GM18867 (cell line): ENCODE measurements around the gene ST6GAL1.
"Not testable (repeated sequence)": the region's sequence is repeated elsewhere in the genome, so short reads cannot be mapped to it uniquely, and the experiment has no call there.

Source experiments
- ATAC-seq: cut with Tn5 transposase; IDR thresholded peaks from one replicate; pipeline ENCODE4 v1.9.1; 2021; ENCODE audit warnings: mild to moderate bottlenecking, moderate library complexity; ENCODE audit not compliant: unreplicated experiment

The ST6GAL1 gene

DNA sequence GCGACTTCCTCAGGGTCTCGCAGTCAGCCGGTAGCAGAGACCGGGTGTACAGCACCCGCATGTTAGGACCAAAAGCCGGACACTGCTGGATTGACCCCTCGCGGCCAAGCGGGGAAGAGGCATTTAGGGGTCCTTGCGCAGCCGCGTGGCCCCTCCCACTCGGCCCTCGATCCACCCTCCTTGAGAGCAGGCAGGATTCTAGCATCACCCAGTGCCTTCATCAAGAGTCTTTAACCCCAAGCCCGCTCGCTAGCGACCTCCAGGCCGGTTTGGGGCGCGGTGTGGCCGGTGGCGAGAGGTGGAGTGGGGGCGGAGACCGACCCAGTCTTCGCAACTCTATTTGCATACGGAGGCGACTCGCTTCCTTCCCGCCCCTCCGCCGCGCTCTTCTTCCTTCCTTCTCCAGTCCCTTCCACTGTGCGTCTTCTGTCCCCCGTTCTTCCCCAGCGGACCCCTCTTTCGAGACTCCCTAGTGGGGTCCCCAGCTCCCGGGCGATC, at the start of gene ST6GAL1:
TSS of gene ST6GAL1 (plus strand) at position 384 of the 498 bp plus-strand sequence. CDS start 112,178 bp downstream, outside the sequence.
- peak; percentile 69 for ATAC-seq

DNA sequence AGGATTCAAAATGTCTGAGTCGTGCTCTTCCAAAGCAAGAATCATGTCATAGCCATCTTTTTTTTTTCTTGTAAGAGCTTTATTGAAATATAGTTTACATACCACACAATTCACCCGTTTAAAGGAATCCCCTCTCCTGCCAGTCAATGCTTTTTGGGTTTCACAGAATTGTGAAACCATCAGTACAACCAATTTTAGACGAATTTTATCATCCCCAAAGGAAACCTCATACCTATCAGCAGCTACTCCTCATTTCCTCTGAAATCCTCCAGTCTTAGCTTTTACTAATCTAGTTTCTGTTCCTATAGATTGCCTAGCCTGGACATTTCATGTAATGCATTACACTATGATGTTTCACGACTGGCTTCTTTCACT, 48.2 kb upstream of the ST6GAL1 start:
- ATAC-seq: no peak

DNA sequence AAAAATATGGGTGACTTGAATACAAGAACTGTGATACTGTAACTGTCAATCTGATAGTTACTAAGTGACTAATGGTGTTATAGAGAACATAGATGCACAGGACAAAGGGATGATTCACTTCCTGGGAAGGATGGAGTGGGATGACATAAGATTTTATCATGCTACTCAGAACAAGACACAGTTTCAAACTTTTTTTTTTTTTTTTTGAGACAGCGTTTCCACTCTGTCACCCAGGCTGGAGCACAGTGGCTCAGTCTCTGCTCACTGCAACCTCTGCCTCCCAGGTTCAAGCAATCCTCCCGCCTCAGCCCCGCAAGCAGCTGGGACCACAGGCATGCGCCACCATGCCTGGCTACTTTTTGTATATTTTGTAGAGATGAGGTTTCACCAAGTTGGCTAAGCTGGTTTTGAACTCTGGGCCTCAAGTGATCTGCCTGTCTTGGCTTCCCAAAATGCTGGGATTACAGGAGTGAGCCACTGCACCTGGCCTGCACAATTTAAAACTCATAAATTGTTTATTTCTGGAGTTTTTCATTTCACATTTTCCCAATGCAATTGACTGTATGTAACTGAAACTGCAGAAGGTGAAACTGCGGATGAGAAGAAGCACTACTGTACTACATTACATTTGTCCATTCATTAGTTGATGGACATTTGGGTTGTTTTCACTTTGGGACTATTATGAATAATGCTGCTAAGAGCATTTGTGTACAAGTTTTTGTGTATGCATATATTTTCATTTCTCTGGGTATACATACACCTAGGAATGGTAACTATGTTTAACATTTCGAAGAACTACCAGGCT, 47.2 kb upstream of the ST6GAL1 start:
- ATAC-seq: no peak

DNA sequence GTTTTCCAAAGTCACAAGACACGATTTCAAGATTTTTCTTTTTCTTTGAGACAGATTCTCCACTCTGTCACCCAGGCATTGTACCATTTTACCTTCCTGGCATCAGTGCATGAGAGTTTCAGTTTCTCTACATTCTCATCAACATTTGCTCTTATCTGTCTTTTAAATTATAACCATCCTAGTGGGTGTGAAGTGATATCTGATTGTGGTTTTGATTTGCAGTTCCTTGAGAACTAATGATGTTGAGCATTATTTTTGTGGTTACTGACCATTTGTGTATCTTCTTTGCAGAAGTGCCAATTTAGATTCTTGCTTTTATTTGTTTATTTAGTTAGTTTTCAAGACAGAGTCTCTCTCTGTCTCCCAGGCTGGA, 46.7 kb upstream of the ST6GAL1 start:
- no peak for ATAC-seq

- ATAC-seq: not testable (repeated sequence)
Measured at GRCh38 chr3:186884868-186885267, 45.5 kb upstream of the ST6GAL1 start.

DNA sequence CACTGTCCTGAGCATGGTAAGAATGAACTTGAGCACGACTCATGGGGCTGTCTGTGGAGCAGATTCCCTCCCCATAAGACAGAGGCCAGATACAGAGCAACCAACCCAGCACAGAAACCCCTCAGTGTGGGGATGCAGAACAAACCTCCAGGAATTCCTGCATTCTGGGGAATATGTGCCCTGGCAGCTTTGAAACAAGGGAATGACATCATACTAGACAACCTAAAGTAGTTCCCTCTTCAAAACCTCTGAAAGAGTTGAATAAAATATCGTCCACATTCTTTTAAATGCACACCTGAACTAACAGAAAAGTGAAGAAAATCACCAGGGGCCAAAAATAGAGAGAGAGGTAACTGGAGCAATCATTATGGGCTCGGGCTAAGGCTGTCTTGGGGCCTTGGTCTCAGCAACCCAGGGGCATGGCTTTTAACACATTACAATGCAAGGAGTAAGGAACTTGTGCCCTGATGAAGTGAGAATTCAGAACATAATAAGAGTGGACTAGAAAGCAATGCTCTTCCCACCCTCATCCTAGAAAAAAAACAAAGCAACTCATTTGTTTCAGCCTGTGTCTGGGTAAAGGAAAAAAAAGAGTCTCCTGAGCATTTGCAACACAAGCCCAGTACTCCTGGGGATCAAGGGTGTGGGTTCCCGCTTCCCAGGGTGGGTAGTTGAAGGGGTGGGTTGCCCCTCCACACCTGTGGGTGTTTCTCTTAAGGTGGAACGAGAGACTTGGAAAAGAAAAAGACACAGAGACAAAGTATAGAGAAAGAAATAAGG, 43.9 kb upstream of the ST6GAL1 start:
- no peak for ATAC-seq

DNA sequence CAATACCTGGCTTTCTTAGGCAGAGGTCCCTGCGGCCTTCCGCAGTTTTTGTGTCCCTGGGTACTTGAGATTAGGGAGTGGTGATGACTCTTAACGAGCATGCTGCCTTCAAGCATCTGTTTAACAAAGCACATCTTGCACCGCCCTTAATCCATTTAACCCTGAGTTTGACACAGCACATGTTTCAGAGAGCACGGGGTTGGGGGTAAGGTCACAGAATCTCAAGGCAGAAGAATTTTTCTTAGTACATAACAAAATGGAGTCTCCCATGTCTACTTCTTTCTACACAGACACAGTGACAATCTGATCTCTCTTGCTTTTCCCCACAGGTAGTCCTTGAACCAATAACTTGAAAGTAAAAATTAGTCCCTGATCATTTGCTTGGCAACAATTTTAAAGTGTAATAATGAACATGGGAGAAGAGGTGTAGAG, 42.8 kb upstream of the ST6GAL1 start:
- not testable (repeated sequence) for ATAC-seq

DNA sequence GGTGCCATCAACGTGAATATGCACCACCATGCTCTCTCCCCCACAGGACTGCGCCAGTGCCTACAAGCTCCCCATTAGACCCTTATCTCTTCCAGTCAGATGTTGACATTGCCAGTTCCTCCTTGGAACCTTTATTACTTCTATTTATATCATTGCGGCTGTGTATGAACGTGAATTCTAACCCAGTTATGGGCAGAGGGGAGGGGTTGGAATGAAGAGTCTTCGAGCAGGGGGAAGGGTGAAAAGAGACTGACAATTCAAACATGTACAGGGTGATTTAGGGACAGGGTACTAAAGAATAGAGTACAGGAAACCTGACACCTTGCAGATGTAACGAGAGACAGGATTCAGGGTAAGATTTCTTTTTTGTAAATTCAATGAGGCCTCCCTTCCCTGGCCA, 41.8 kb upstream of the ST6GAL1 start:
- no peak for ATAC-seq

DNA sequence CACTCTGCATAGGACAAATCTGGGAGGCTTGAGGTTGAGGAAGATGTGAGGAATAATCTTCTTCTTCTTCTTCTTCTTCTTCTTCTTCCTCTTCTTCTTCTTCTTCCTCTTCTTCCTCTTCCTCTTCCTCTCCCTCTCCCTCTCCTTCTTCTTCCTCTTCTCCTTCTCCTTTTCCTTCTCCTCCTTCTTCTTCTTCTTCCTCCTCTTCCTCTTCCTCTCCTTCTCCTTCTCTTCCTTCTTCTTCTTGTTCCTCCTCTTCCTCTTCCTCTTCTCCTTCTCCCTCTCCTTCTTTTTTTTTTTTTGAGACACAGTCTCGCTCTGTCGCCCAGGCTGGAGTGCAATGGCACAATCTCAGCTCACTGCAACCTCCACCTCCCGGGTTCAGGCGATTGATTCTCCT, 40.6 kb upstream of the ST6GAL1 start:
- not testable (repeated sequence) for ATAC-seq

DNA sequence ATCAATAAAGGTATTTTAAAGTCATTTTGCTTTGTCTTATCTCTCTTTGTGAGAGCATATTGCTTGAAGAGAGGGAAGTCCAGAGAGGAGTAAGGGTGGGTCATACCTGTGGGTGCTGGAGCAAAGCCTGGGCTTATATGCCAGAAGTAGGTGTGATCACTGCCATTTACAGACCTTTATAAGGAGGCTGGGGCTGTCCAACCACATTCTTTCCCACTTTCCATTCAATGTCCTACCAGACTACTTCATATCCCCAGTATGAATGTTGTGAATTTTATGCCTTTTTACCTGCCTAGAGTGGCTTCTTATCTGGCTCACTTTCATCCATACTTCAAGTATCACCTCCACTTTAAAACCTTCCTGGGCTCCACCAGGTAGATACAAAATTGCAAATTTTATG, 39.4 kb upstream of the ST6GAL1 start:
- no peak for ATAC-seq

DNA sequence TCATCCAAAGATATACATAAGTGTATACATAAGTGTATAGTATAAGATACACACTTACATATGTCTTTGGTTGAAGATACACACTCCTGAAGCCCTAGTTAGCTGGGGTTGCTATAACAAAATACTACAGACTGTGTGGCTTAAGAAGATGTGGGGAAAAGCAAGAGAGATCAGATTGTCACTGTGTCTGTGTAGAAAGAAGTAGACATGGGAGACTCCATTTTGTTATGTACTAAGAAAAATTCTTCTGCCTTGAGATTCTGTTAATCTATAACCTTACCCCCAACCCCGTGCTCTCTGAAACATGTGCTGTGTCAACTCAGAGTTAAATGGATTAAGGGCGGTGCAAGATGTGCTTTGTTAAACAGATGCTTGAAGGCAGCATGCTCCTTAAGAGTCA, 37.3 kb upstream of the ST6GAL1 start:
- not testable (repeated sequence) for ATAC-seq

DNA sequence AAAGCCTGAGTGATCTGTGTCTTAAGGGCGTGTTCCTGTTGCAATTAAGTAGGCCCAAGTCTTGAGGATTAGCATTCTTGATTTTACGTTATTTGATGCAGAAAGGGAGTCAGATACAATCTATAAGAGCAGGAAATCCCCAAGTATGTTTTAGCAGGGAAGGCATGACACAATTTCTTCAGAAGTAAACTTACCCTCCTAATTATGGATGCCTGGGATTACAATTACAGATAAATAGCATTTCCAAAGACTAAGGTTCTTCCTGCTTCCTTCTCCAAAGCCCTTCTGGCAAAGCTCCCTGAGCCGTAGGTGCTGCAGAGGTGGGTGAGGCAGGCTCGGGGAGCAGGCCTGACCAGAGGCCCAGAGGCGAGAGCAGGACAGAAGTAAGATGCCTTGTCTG, 34.9 kb upstream of the ST6GAL1 start:
- ATAC-seq: no peak

DNA sequence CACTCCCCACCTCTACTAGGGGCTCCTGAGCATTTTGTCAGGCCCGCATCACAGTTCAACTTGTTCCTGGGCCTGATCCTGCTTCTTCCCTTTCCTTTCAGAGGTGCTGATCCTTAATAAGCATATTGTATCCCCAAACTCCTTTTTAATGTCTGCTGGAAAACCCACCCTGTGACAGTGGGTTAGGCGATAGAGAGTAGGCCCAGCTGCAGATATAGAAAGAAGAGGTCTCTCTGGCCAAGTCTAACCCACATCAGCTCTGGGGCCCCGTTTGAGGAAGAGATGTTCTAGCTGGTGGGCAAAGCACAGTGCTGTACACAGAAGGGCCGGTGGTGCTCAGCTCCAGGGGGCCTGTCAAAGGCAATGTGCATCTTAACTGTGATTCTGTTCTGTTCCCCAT, 34.3 kb upstream of the ST6GAL1 start:
- no peak for ATAC-seq

- ATAC-seq: no peak
Measured at GRCh38 chr3:186896875-186897274, 33.5 kb upstream of the ST6GAL1 start.

GRCh38 chr3:186901135-186901734, 29.1 kb upstream of the ST6GAL1 start:
- ATAC-seq: no peak

- ATAC-seq: no peak
Measured at GRCh38 chr3:186902154-186902553, 28.2 kb upstream of the ST6GAL1 start.

GRCh38 chr3:186902713-186903112, 27.6 kb upstream of the ST6GAL1 start:
- no peak for ATAC-seq

- not testable (repeated sequence) for ATAC-seq
Measured at GRCh38 chr3:186903676-186904075, 26.6 kb upstream of the ST6GAL1 start.

- not testable (repeated sequence) for ATAC-seq
Measured at GRCh38 chr3:186907075-186907474, 23.3 kb upstream of the ST6GAL1 start.

GRCh38 chr3:186909078-186909853, 21.1 kb upstream of the ST6GAL1 start:
- no peak for ATAC-seq
